GM12891 (cell line): Measurements from ENCODE around the gene IL18. TPM values are rescaled to one million over a fixed set of nuclear protein-coding genes. Genes with fewer than 3 reads are reported as not detected.
"Not testable (repeated sequence)": the region's sequence is repeated elsewhere in the genome, so short reads cannot be mapped to it uniquely, and the experiment has no call there.

Experiments used
- DNase-seq: peaks from one replicate; pipeline ENCODE4 v3.0.0; 2011; ENCODE audit warnings: low spot score; ENCODE audit not compliant: insufficient read length
- FAIRE-seq: peaks from 2 replicates; lab custom pipeline; 2011; peaks lifted over from hg19 to GRCh38; lab: Jason Lieb, UNC
- PAX5 ChIP-seq: IDR thresholded peaks from 2 replicates; pipeline ENCODE4 v1.6.1; 2011; ENCODE audit warnings: low read length, moderate library complexity, mild to moderate bottlenecking; ENCODE audit not compliant: insufficient read depth, severe bottlenecking
- POLR2A ChIP-seq: IDR thresholded peaks from 2 replicates; pipeline ENCODE4 v1.6.1; 2011; ENCODE audit warnings: low read depth, low read length, control low read depth
- POLR2AphosphoS5 ChIP-seq: IDR thresholded peaks from 2 replicates; pipeline ENCODE4 v1.6.1; 2011; ENCODE audit warnings: low read depth, low read length, control low read depth
- POU2F2 ChIP-seq: IDR thresholded peaks from 2 replicates; pipeline ENCODE4 v1.6.1; 2011; ENCODE audit warnings: low read depth, mild to moderate bottlenecking, control low read depth, low read length, moderate library complexity
- SPI1 ChIP-seq: IDR thresholded peaks from 2 replicates; pipeline ENCODE4 v1.6.1; 2011; ENCODE audit warnings: low read depth, low read length, control low read depth
- TAF1 ChIP-seq: IDR thresholded peaks from 2 replicates; pipeline ENCODE4 v1.6.1; 2011; ENCODE audit warnings: low read depth, low read length, control low read depth
- polyA plus RNA-seq: library from polyadenylated mRNA; unstranded; fragments of >200 nt; gene quantifications from one replicate; pipeline ENCODE4 v1.2.1, GENCODE V29; 2012; ENCODE audit warnings: low read depth, missing spikeins, inconsistent platforms; ENCODE audit not compliant: missing spikeins

The IL18 gene
- polyA plus RNA-seq, result 3.0 TPM

DNA sequence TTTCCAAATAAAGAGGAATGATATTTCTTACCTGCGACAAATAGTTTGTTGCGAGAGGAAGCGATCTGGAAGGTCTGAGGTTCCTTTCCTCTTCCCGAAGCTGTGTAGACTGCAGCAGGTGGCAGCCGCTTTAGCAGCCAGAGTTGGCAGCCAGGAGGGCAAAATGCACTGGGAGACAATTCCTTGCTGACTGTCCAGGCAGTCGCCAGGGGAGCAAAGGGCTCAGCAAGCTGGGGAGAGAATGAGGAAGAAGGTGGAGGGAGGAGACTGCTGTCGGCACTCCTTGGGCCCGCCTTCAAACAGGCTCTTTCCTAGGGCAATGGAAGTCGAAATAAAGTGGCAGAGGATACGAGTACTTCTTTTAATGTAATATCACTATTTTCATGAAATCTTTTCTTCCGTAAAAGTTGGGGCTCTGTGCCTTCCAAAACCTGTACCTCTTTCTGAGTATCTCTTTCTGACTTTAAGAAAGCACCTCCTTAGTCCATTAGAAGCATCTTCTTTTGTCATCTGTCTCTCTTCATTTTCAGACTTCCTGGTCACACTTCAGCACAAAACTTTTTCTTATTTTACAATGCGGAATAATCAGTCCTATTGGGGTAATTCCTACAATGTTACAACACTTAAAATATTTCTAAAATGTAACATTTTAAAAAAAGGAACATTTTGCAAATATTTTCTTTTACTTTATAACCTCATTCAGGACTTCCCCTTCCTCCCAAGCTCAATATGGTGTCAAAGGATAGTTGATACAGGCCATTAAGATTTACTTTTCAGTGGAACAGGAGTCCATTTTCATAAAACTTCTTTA lies at the start of gene IL18:
Gene IL18 (minus strand): TSS at position 220 of the 811 bp plus-strand sequence. CDS start 9,041 bp downstream, outside the sequence.
- DNase-seq, result no peak
- TF ChIP-seq TAF1 (no peak), PAX5 (no peak), POLR2A (no peak), SPI1 (no peak), POU2F2 (no peak), POLR2AphosphoS5 (no peak)
- FAIRE-seq, result peak; percentile 62

- TF ChIP-seq POU2F2, result no peak
- no peak for TF ChIP-seq POLR2A
- no peak for TF ChIP-seq TAF1
- TF ChIP-seq SPI1, result no peak
- TF ChIP-seq POLR2AphosphoS5, result no peak
- no peak for TF ChIP-seq PAX5
- FAIRE-seq (no peak), DNase-seq (no peak)
Measured at GRCh38 chr11:112212710-112213109, 48.8 kb upstream of the IL18 start.

- no peak for FAIRE-seq
- TF ChIP-seq POLR2AphosphoS5 (no peak), POLR2A (no peak), PAX5 (no peak), TAF1 (no peak), POU2F2 (no peak), SPI1 (no peak)
Measured at GRCh38 chr11:112212290-112212689, 48.4 kb upstream of the IL18 start.

GRCh38 chr11:112211536-112211935 lies 47.6 kb upstream of the IL18 start:
- FAIRE-seq, result no peak
- TF ChIP-seq POU2F2, result no peak
- TF ChIP-seq TAF1, result no peak
- no peak for TF ChIP-seq SPI1
- TF ChIP-seq PAX5, result no peak
- TF ChIP-seq POLR2A, result no peak
- TF ChIP-seq POLR2AphosphoS5, result no peak

More at GRCh38 chr11:112212290-112212689, 48.4 kb upstream of the IL18 start:
- no peak for DNase-seq

DNA sequence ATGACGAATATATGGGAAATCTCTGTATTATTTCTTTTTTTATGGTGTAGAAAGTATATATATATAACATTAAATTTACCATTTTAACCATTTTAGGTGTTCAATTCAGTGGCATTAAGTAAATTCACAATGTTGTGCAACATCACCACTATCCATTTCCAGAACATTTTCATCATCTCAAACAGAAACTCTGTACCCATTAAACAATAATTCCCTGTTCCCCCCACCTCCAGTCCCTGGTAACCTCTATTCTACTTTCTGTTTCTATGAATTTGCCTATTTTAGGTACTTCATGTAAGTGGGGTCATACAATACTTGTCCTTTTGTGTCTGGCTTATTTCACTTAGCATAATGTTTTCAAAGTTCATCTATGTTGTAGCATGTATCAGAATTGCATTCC lies 47.0 kb upstream of the IL18 start:
- no peak for FAIRE-seq
- no peak for DNase-seq
- TF ChIP-seq POU2F2 (no peak), POLR2AphosphoS5 (no peak), SPI1 (no peak), TAF1 (no peak), PAX5 (no peak), POLR2A (no peak)

More at GRCh38 chr11:112211536-112211935, 47.6 kb upstream of the IL18 start:
- no peak for DNase-seq

- TF ChIP-seq POLR2AphosphoS5 (no peak), POLR2A (no peak), SPI1 (no peak), TAF1 (no peak), PAX5 (no peak), POU2F2 (no peak)
- FAIRE-seq, result no peak
- DNase-seq, result no peak
Measured at GRCh38 chr11:112206071-112206470, 42.2 kb upstream of the IL18 start.

DNA sequence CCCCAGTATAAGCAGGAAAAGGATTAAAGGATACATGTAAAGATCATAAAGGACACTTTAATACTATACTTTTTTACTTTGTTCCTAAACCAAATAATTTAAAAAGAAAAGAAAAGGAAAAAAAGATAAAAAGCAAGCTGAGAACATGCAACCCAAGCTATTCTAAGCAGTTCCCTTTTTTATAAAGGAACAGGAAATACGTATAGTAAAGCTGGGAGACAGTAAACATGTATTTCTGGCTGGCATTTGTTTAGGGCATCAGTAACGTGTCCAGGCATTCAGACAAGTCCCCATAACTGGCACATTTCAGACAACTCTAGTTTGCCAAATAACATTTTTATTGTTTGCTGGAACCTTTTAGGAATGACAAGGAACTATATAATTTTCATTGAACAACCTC lies 36.4 kb upstream of the IL18 start:
- TF ChIP-seq SPI1, result peak; percentile 16; the same call in 1 of the 2 replicates
- TF ChIP-seq PAX5, result no peak
- DNase-seq (no peak), FAIRE-seq (no peak)

GRCh38 chr11:112199101-112199500 lies 35.2 kb upstream of the IL18 start:
- not testable (repeated sequence) for FAIRE-seq, DNase-seq

DNA sequence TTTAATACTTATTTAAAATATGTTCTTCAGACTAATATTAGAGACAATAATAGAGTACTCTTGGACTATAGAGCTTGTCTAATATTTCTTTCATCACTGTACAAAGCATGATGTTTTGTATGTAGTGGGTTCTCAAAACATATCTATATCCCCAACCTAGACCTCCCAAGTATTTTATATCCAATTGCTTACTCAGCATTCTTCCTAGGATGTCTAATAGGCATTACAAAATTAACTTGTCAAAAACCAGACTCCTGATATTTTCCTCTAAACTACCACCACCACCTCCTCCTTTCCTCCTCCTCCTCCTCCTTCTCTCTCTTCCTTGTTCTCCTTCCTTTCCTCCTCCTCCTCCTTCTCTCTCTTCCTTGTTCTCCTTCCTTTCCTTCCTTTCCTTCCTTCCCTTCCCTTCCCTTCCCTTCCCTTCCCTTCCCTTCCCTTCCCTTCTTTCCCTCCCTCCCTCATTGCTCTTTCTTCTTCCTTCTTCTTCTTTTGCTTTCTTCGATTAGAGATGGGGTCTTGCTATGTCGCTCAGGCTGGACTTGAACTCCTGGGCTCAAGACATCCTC lies 32.7 kb upstream of the IL18 start:
- no peak for FAIRE-seq
- TF ChIP-seq POLR2AphosphoS5 (no peak), TAF1 (no peak), POU2F2 (no peak)
- no peak for DNase-seq

GRCh38 chr11:112195951-112196351 lies 32.1 kb upstream of the IL18 start:
- FAIRE-seq (no peak), DNase-seq (no peak)
- TF ChIP-seq PAX5, result no peak
- no peak for TF ChIP-seq POLR2AphosphoS5
- TF ChIP-seq TAF1, result no peak
- no peak for TF ChIP-seq POLR2A
- TF ChIP-seq POU2F2, result no peak

GRCh38 chr11:112195113-112195512 lies 31.2 kb upstream of the IL18 start:
- not testable (repeated sequence) for DNase-seq, FAIRE-seq
